Breast epithelium (tissue), 4 donors: ENCODE data around the gene MAP3K5. TPM values are rescaled to one million over a fixed set of nuclear protein-coding genes. Genes with fewer than 3 reads are reported as not detected.

Source experiments
- DNase-seq, 2 donors: peaks; one replicate each; pipeline ENCODE4 v3.0.0-alpha.2; 2019; ENCODE audit warnings: low spot score in 2 of 2
- H3K27ac ChIP-seq, 2 donors: fragments of 200-600 bp; sonication (generic) in 1 of 2; one replicate each; pipeline ENCODE4 v1.5.1; 2016 to 2019; ENCODE audit warnings: mild to moderate bottlenecking in 1 of 2
- H3K27me3 ChIP-seq, 2 donors: fragments of 200-600 bp; sonication (generic) in 1 of 2; one replicate each; pipeline versions ENCODE4 v1.5.1 to v1.6.0; 2017 to 2019; ENCODE audit warnings: control low read depth in 1 of 2, mild to moderate bottlenecking in 1 of 2
- H3K36me3 ChIP-seq: fragments of 200-600 bp; one replicate; pipeline ENCODE4 v1.5.1; 2019
- H3K4me1 ChIP-seq, 2 donors: fragments of 200-600 bp; sonication (generic); one replicate each; pipeline ENCODE4 v1.5.1; 2016 to 2019; ENCODE audit warnings: control low read depth in 1 of 2
- H3K4me3 ChIP-seq, 3 donors: fragments of 200-600 bp; sonication (generic); 1 replicate in 2 of 3; 2 replicates in 1 of 3; pipeline ENCODE4 v1.5.1; 2016 to 2019; ENCODE audit warnings: mild to moderate bottlenecking in 3 of 3, moderate library complexity in 2 of 3
- H3K9me3 ChIP-seq, 2 donors: fragments of 200-600 bp; sonication (generic) in 1 of 2; one replicate each; pipeline ENCODE4 v1.5.1; 2016 to 2019; ENCODE audit warnings: control low read depth in 1 of 2
- POLR2A ChIP-seq: fragments of 450-650 bp; IDR thresholded peaks from one replicate; pipeline ENCODE4 v1.6.1; 2016; ENCODE audit warnings: antibody characterized with exemption, mild to moderate bottlenecking, moderate library complexity
- POLR2AphosphoS5 ChIP-seq, 3 donors: sonication (generic); formaldehyde crosslinking; IDR thresholded peaks; one replicate each; pipeline ENCODE4 v1.6.1; 2017; ENCODE audit warnings: antibody characterized with exemption in 3 of 3
- intact Hi-C: fragments of 100-400 bp; cut with DNase I; formaldehyde crosslinking; loops from one replicate; pipeline ENCODE4 v1.15.1; 2023; ENCODE audit warnings: low total_unique reads
- total RNA-seq, 3 donors: library from RNA; depleted of rRNA; stranded (reverse); fragments of >200 nt; gene quantifications; one replicate each; pipeline ENCODE4 v1.1.0, GENCODE V29; 2016
- TF ChIP-seq, protein P1 (sequence below), 3 donors: fragments of 450-650 bp; IDR thresholded peaks; one replicate each; pipeline ENCODE4 v1.5.1; 2016 to 2017; ENCODE audit warnings: antibody characterized with exemption in 3 of 3, mild to moderate bottlenecking in 3 of 3, moderate library complexity in 3 of 3

The MAP3K5 gene
- total RNA-seq, 3 donors from 2014 or later = 18.6 to 40.0 (median 33.2) TPM

DNA sequence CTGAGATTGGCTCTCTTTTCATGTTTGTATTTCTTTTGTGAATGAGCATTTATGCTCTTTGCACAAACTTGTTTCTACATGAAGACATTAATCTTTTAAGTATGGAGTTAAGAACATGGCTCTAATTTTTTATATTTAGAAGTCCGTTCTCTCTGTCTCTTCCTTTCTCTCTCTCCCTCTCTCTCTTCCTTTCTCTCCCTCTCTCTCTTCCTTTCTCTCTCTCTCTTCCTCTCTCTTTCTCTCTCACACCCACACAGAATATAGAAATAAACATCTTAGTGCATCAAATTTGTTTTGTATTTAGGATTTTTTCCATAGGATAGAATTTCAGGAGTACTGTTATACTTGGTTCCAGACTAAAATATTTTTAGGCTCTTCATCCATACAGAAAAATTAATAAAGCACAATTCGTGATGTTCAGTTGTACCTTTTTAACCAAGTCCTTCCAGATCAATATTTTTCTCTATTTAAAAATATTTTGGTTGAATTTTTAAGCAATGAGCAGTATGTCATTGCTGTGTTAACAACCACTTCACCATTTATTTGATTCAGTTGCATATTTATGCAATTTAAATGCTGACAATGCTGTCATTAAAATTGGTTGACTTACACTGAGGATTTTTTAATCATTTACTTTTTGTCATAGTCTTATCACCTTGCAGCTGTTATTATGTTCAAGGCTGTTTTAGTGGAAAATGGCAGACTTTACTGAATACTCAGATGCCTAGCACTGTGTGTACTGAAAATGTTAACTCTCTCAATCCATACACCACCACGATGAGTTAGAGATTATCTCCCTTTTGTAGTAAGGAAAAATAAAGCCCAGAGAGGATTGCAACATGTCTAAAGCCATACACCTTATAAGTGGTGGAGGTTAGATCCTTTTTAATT lies 129.7 kb downstream of the MAP3K5 start:
- TF ChIP-seq, protein P1, sequence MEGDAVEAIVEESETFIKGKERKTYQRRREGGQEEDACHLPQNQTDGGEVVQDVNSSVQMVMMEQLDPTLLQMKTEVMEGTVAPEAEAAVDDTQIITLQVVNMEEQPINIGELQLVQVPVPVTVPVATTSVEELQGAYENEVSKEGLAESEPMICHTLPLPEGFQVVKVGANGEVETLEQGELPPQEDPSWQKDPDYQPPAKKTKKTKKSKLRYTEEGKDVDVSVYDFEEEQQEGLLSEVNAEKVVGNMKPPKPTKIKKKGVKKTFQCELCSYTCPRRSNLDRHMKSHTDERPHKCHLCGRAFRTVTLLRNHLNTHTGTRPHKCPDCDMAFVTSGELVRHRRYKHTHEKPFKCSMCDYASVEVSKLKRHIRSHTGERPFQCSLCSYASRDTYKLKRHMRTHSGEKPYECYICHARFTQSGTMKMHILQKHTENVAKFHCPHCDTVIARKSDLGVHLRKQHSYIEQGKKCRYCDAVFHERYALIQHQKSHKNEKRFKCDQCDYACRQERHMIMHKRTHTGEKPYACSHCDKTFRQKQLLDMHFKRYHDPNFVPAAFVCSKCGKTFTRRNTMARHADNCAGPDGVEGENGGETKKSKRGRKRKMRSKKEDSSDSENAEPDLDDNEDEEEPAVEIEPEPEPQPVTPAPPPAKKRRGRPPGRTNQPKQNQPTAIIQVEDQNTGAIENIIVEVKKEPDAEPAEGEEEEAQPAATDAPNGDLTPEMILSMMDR (IDR thresholded peaks at IDR 0.05) = no peak
- no peak for TF ChIP-seq POLR2AphosphoS5 (IDR thresholded peaks at IDR 0.05)
- TF ChIP-seq POLR2A = no peak
- DNase-seq = no peak
- Histone ChIP-seq H3K4me1 (no peaks in the 10 kb centered on the region), H3K27ac (no peak overlapping the region), H3K9me3 (no peaks in the 10 kb centered on the region), H3K36me3 (no peaks in the 10 kb centered on the region), H3K27me3 (no peaks in the 10 kb centered on the region), H3K4me3 (no peak overlapping the region)
- intact Hi-C loops = no loop called here

DNA sequence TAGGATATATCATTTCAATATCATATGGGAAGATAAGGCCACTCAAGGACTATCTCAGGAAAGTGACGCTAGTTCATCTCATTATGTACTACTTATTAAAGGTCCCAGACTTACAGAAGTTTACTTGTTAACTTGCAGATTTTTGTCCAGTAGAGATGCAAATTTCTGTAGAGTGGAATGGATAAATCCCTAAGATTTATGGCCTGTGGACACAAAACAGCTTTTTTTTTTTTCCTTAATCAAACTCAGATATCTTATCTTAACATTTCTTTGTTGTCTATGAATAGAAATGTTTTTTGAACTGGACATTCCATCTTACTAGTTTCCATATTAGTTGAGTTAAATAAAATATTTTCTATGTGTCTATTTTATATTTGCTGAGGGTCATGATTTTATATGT lies 131.6 kb downstream of the MAP3K5 start:
- H3K27ac ChIP-seq = no peak overlapping the region
- TF ChIP-seq, protein P1 (IDR thresholded peaks at IDR 0.05) = no peak
- no peak for TF ChIP-seq POLR2AphosphoS5 (IDR thresholded peaks at IDR 0.05)
- no peak for TF ChIP-seq POLR2A
- H3K9me3 ChIP-seq = no peaks in the 10 kb centered on the region
- H3K36me3 ChIP-seq = no peaks in the 10 kb centered on the region
- no peak for DNase-seq
- H3K27me3 ChIP-seq = no peaks in the 10 kb centered on the region
- H3K4me1 ChIP-seq = no peaks in the 10 kb centered on the region
- intact Hi-C loops = no loop called here
- no peak overlapping the region for H3K4me3 ChIP-seq

DNA sequence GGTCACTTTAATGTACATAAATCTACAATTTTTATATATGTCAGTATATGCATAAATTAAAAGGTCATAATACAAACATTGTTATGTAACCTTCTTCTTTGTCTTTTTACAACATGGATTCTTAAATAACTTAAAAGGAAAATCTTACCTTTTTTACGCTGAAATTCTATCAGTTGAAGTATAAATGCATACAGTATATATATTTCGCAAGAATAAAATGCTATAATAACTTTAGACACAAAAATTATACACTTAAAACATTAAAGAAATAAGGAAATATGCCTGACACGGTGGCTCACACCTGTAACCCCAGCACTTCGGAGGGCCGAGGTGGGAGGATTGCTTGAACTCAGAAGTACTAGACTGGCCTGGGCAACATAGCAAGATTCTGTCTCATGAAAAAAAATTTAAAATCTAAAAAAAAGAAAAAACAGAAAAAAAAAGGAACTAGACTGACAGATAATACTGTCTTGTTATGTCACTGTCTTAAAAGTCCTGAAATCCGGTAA lies 132.2 kb downstream of the MAP3K5 start:
- no peak for DNase-seq
- Histone ChIP-seq H3K27ac (no peak overlapping the region), H3K9me3 (no peaks in the 10 kb centered on the region), H3K27me3 (no peaks in the 10 kb centered on the region), H3K4me1 (no peaks in the 10 kb centered on the region), H3K36me3 (no peaks in the 10 kb centered on the region), H3K4me3 (no peak overlapping the region)
- TF ChIP-seq POLR2AphosphoS5 (IDR thresholded peaks at IDR 0.05) (no peak), POLR2A (no peak)
- TF ChIP-seq, protein P1 (IDR thresholded peaks at IDR 0.05) = no peak
- intact Hi-C loops = no loop called here

DNA sequence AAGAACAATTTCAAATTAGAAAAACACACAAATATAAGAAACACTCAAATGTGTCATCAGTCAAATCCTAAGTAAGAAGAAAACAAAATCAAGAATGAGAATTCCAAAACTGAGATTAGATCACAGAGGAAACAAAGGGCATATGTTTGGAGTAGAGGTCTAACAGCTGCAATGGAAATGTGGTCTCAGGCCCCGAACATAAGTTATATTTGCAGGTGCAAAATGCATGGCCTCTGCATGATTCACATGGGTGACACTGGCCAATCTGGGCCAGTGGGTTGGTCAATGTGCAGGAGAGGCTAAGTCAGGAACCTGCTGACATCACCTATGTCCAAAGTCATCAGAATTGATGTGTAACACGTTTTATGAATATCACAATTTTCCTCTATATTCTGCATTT lies 133.6 kb downstream of the MAP3K5 start:
- Histone ChIP-seq H3K4me1 (no peaks in the 10 kb centered on the region), H3K27ac (no peak overlapping the region), H3K36me3 (no peaks in the 10 kb centered on the region), H3K27me3 (no peaks in the 10 kb centered on the region), H3K9me3 (no peaks in the 10 kb centered on the region), H3K4me3 (no peak overlapping the region)
- TF ChIP-seq, protein P1 (IDR thresholded peaks at IDR 0.05) = no peak
- TF ChIP-seq POLR2A (no peak), POLR2AphosphoS5 (IDR thresholded peaks at IDR 0.05) (no peak)
- intact Hi-C loops = no loop called here
- no peak for DNase-seq

DNA sequence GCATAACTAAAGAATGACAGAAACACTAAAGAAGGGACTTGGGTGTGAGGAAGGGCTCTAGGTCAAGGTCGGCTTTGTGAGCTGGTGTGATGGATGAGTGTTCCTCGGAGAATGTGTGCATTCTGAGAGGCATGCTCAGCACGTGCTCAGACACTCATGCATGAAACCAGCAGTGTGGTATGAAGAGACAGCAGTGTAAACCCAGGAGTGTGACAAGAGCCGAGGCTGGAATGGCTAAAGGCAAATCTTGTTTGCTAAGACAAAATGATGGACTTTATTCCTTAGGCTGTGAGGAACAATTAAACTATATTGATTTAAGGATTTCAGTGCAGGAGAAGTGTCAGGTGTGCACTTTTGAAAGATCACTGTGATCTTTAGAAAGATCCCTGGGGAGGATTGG lies 134.6 kb downstream of the MAP3K5 start:
- no peaks in the 10 kb centered on the region for H3K9me3 ChIP-seq
- no peaks in the 10 kb centered on the region for H3K4me1 ChIP-seq
- DNase-seq = no peak
- TF ChIP-seq POLR2A (no peak), POLR2AphosphoS5 (IDR thresholded peaks at IDR 0.05) (no peak)
- TF ChIP-seq, protein P1 (IDR thresholded peaks at IDR 0.05) = no peak
- intact Hi-C loops = no loop called here
- H3K27me3 ChIP-seq = no peaks in the 10 kb centered on the region
- no peak overlapping the region for H3K4me3 ChIP-seq
- no peaks in the 10 kb centered on the region for H3K36me3 ChIP-seq
- no peak overlapping the region for H3K27ac ChIP-seq
